Tibial artery (tissue), 4 donors: ENCODE results near the gene CD300H.
"Not testable (repeated sequence)": the region's sequence is repeated elsewhere in the genome, so short reads cannot be mapped to it uniquely, and the experiment has no call there.

Experiments used
- DNase-seq, 2 donors: peaks; one replicate each; pipeline ENCODE4 v3.0.0-alpha.2; 2019
- H3K27ac ChIP-seq, 2 donors: fragments of 200-600 bp; sonication (generic) in 1 of 2; 1 replicate in 1 of 2; 2 replicates in 1 of 2; pipeline ENCODE4 v1.5.1; 2018 to 2019; ENCODE audit warnings: mild to moderate bottlenecking in 1 of 2
- H3K27me3 ChIP-seq, 2 donors: fragments of 200-600 bp; sonication (generic) in 1 of 2; one replicate each; pipeline versions ENCODE4 v1.5.1 to v1.6.0; 2016 to 2019
- H3K36me3 ChIP-seq, 3 donors: fragments of 200-600 bp; sonication (generic) in 2 of 3; one replicate each; pipeline ENCODE4 v1.5.1; 2016 to 2019; ENCODE audit warnings: mild to moderate bottlenecking in 2 of 3
- H3K4me1 ChIP-seq, 4 donors: fragments of 200-600 bp; sonication (generic) in 2 of 4; 1 replicate in 3 of 4; 2 replicates in 1 of 4; pipeline ENCODE4 v1.5.1; 2016 to 2019
- H3K4me3 ChIP-seq, 2 donors: fragments of 200-600 bp; sonication (generic) in 1 of 2; 1 replicate in 1 of 2; 2 replicates in 1 of 2; pipeline ENCODE4 v1.5.1; 2018 to 2019; ENCODE audit warnings: mild to moderate bottlenecking in 2 of 2
- H3K9me3 ChIP-seq, 3 donors: fragments of 200-600 bp; sonication (generic) in 1 of 3; one replicate each; pipeline ENCODE4 v1.5.1; 2016 to 2019
- CTCF ChIP-seq, 2 experiments: fragments of 200-600 bp in 1 of 2; fragments of 450-650 bp in 1 of 2; IDR thresholded peaks; one replicate each; pipeline ENCODE4 v1.5.1; 2017 to 2019; ENCODE audit warnings: antibody characterized with exemption in 2 of 2, mild to moderate bottlenecking in 1 of 2, moderate library complexity in 1 of 2
- intact Hi-C: fragments of 100-400 bp; cut with DNase I; formaldehyde crosslinking; loops from one replicate; pipeline ENCODE4 v1.15.0; 2023; ENCODE audit warnings: low total_unique reads

Gene CD300H

GRCh38 chr17:74565126-74565525 lies 2.2 kb downstream of the CD300H start:
- no peak overlapping the region for H3K27ac ChIP-seq
- no peak for DNase-seq
- no peaks in the 10 kb centered on the region for H3K36me3 ChIP-seq
- no peak for TF ChIP-seq CTCF (IDR thresholded peaks at IDR 0.05)
- intact Hi-C loops, result no loop called here
- H3K27me3 ChIP-seq, result peaks cover 0 to 30% of the 10 kb centered on the region in 2 donors
- H3K4me1 ChIP-seq, result no peaks in the 10 kb centered on the region
- no peaks in the 10 kb centered on the region for H3K9me3 ChIP-seq
- H3K4me3 ChIP-seq, result no peak overlapping the region

GRCh38 chr17:74563358-74563757 lies 4.0 kb downstream of the CD300H start:
- H3K9me3 ChIP-seq, result no peaks in the 10 kb centered on the region
- intact Hi-C loops, result no loop called here
- no peak overlapping the region for H3K4me3 ChIP-seq

GRCh38 chr17:74561586-74561985 lies 5.7 kb downstream of the CD300H start:
- no peak for DNase-seq
- Histone ChIP-seq H3K9me3 (no peaks in the 10 kb centered on the region), H3K4me3 (no peak overlapping the region), H3K36me3 (no peaks in the 10 kb centered on the region), H3K27me3 (peaks cover 0 to 27% of the 10 kb centered on the region in 2 donors), H3K27ac (no peak overlapping the region), H3K4me1 (no peaks in the 10 kb centered on the region)
- intact Hi-C loops, result no loop called here
- no peak for TF ChIP-seq CTCF (IDR thresholded peaks at IDR 0.05)

More at GRCh38 chr17:74563358-74563757, 4.0 kb downstream of the CD300H start:
- DNase-seq, result no peak
- TF ChIP-seq CTCF (IDR thresholded peaks at IDR 0.05), result no peak
- Histone ChIP-seq H3K27me3 (peaks cover 0 to 30% of the 10 kb centered on the region in 2 donors), H3K27ac (no peak overlapping the region), H3K4me1 (no peaks in the 10 kb centered on the region), H3K36me3 (no peaks in the 10 kb centered on the region)

- intact Hi-C loops, result no loop called here
- Histone ChIP-seq H3K4me1 (no peaks in the 10 kb centered on the region), H3K27me3 (peaks cover 0 to 12% of the 10 kb centered on the region in 2 donors), H3K4me3 (no peak overlapping the region), H3K27ac (no peak overlapping the region), H3K9me3 (no peaks in the 10 kb centered on the region), H3K36me3 (no peaks in the 10 kb centered on the region)
- DNase-seq, result no peak
- no peak for TF ChIP-seq CTCF (IDR thresholded peaks at IDR 0.05)
Measured at GRCh38 chr17:74558882-74559519, 8.3 kb downstream of the CD300H start.

GRCh38 chr17:74558402-74558801 lies 8.9 kb downstream of the CD300H start:
- H3K27ac ChIP-seq, H3K4me3 ChIP-seq, H3K9me3 ChIP-seq, DNase-seq, H3K36me3 ChIP-seq, intact Hi-C loops, H3K4me1 ChIP-seq: not testable (repeated sequence)
- H3K27me3 ChIP-seq, result peaks cover 0 to 12% of the 10 kb centered on the region in 2 donors

- Histone ChIP-seq H3K9me3 (no peaks in the 10 kb centered on the region), H3K36me3 (no peaks in the 10 kb centered on the region), H3K4me1 (no peaks in the 10 kb centered on the region), H3K4me3 (no peak overlapping the region), H3K27ac (no peak overlapping the region), H3K27me3 (peaks cover 0 to 8% of the 10 kb centered on the region in 2 donors)
- no peak for TF ChIP-seq CTCF (IDR thresholded peaks at IDR 0.05)
- intact Hi-C loops, result no loop called here
- DNase-seq, result peak in 1 of 2 donors; percentile 37
Measured at GRCh38 chr17:74555427-74555940, 11.8 kb downstream of the CD300H start.
